Stimulated activated CD4-positive, alpha-beta T cell treated with anti-CD3 and anti-CD28 coated beads, TNF-alpha, amount 100 ng/mL, for 24 hours (primary cell): ENCODE measurements around the gene CRIP1.

ENCODE experiments used
- DNase-seq, 3 experiments: peaks; one replicate each; pipeline ENCODE4 v3.0.0-alpha.2; 2020; ENCODE audit warnings: low read depth in 3 of 3

CRIP1 gene

DNA sequence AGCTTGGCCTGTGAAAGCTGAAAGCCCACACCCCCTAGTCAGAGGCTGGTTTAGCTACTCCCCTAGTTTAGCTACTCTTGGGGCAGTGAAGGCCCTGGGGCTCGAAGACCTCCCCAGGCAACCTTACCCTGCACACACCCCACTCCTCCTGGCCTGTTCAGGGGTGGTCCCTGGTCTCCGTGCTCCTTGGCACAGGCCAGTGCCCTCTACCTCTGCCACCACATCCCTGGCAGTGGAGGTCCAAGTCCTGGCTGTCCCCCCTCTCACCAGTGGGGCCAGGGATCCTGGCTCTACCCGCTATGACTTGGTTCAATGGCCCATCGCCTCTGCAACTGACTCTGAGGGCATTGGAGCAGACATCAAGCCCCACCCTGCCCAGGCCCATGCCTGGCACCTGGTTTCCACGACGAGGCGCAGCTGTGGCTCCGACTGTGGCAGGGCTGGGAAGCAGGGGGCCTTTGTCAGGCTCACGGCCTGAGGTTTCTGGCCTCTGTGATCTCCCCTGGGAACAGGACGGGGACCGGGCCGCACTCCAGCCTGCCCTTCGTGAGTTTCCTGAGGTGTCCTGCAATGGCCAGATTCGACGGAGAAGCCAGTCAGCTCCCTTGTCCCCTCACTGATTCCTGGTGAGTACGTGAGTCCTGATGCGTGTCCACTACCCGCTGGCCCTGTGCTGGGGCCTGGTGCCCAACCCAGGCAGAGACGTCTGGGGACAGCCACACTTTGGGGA is 45.4 kb downstream of the CRIP1 start:
- no peak for DNase-seq

DNA sequence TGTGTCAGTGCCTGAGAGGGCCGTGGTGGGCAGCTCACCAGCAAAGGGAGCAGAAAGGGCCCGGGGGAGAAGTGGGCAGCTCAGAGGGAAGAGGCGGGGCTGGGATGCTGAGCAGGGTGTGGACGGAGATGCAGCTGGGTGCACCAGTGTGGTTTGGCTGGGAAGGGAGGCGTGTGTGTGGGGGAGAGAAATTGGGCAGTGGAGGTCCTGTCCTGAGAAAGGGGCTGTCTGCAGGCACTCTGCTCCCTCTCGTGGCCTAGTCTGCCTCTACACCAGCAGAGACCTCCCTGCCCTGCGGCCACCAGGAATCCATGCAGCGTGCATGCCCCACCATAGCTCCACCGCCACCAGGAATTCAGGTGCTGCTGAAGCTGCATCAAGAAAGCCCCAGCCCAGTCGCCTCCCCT is 46.1 kb downstream of the CRIP1 start:
- DNase-seq, result no peak

- no peak for DNase-seq
These were observed 46.7 kb downstream of the CRIP1 start for GRCh38 chr14:105533391-105533790.

- DNase-seq, result no peak
These were observed 47.3 kb downstream of the CRIP1 start for GRCh38 chr14:105533811-105534498.

DNA sequence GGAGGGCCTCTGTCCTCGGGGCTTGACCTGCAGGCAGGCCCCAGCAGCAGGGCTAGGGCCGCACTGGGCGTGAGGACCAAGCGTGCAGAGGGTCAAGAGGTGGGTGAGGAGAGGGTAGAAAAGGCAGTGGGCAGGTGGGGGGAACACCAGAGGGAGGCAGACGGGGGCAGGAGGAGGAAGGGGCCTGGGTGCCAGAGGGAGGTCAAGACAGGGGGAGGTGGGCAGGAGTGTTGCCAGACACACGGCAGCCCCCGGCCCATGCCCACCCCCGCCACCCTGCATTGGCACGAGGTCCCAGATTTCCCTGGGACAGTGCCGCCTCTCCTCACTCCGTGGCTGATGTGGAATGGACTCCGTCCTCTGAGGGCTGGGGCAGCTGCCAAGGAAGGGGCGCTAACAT is 47.9 kb downstream of the CRIP1 start:
- DNase-seq, result no peak

DNA sequence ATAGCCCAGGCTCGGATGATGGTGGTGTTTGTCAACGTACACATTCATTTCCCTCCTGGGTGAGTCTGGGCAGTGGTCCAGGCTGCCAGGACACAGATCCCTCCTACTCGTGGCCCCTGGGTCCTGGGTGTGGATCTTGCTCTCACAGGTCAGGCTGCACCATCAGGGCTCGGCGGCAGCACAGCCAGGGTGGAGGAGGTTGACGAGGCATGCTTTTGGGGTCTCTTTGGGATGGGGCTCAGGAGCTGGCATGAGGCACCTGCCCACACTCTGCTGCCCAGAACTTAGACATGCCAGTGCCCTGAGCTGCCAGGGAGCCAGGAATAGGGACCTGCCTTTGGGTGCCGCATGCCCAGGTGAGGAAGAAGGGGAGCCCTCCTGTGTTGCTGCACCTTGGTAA is 49.4 kb downstream of the CRIP1 start:
- DNase-seq, result no peak

DNA sequence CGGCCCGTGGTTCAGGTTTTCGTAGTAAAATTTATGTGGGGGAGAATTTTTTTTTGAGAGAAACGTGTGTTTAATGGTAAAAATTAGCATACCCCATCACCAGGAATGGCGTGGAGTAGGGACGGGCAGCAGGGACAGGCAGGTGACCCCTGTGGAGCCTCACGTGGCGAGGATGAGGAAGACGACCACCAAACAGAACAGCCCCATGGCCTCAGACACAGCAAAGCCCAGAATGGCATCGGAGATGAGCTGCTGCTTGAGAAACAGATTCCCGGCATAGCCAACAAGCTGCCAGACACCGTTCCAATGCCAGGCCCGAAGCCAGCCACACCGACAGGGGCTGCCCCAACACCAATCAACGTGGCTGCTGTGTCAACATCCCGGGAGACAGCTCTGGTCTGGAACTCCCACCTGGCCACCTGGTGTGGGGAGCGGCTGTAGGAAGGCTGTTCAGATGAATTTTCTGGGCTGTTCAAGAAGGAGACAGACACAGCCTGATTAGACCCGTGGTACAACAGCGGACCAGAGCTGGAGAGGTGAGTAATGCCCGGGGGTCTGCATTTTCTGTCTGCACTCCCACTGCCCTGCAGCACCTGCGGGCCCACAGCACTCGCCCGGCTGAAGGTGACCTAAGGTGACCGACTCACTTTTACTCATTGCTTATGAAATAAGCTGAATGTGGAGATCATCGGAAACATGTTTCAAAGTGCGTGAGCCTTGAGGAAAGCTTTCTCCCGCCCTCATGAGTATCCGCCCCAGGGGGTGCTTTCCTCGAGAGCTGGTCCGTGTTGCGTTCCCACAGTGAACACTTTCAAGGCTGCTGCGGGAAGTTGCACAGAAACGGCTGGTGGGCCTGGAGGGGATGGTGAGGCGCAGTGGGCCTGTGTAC is 50.2 kb downstream of the CRIP1 start:
- DNase-seq, result no peak

DNA sequence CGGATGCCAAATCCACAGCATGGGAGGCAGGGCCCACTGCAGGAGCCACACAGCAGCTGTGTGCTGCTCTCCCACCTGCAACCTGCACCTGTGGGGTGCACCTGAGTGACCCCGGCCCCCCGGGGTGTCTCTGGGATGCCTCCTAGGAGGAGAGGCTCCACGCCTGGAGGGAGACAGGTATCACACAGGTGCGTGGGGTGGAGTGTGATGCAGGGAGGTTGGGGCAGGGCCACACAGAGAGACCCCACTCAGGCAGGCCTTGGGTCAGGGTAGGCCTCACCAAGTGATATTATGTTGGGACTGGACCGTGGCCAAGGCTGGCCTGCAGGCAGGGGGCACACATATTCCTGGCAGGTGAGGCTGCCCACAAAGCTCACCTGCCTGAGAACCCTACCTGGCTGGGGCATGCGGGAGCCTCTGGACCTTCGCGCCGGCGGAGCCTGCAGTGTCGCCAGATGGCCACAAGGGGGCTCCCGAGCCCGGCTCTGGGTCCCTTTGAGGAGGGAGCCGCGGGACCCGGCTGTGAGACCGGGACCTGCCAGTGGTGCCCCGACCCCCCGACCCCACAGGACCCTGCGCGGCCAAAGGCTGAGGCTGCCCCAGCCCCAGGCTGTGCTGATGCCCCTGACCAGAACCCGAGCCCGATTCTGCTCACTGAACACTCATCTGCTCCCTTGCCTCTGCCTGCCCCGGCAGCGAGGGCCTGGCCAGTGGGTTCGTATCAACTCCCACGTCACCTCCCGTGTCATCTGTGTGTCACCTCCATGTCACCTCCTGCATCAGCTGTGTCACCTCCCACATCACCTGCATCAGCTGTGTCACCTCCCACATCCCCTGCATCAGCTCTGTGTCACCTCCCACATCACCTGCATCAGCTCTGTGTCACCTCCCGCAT is 51.1 kb downstream of the CRIP1 start:
- DNase-seq, result peak in 2 of 3 experiments; percentile 47 to 68
